IMR-90 (cell line): ENCODE data around the gene RNF41. TPM values are rescaled to one million over a fixed set of nuclear protein-coding genes. Genes with fewer than 3 reads are reported as not detected.

Experiments used
- ATAC-seq: fragments of 200-7000 bp; cut with Tn5 transposase; 2 replicates; pipeline ENCODE4 v1.9.1; 2020; ENCODE audit warnings: low read depth, mild to moderate bottlenecking, moderate library complexity
- BruUV-seq: library from RNA; stranded (reverse); fragments of 400-500 nt; replicated peaks from 2 replicates; lab custom pipeline; 2021; lab: Mats Ljungman, UMichigan
- CTCF ChIA-PET: fragments of 300-600 bp; formaldehyde crosslinking; extraction: SDS; loops from one replicate; lab custom pipeline; 2021; ENCODE audit warnings: antibody characterized with exemption; lab: Yijun Ruan, JAX
- POLR2A ChIA-PET: fragments of 300-600 bp; sonication (Branson Sonifier 250); formaldehyde crosslinking; loops from one replicate; lab custom pipeline; 2022; ENCODE audit warnings: antibody characterized with exemption; ENCODE audit not compliant: unreplicated experiment; lab: Charles Lee
- DNase-seq: peaks from one replicate; pipeline ENCODE4 v3.0.0; 2013
- H2AFZ ChIP-seq: replicated peaks from 2 replicates; pipeline ENCODE3; 2013; ENCODE audit warnings: low read length, mild to moderate bottlenecking; ENCODE audit not compliant: poor library complexity
- H2AK5ac ChIP-seq: 2 replicates; pipeline ENCODE4 v1.6.1; 2013; ENCODE audit warnings: low read depth, low read length, inconsistent platforms
- H2AK9ac ChIP-seq: replicated peaks from 2 replicates; pipeline ENCODE3; 2013; ENCODE audit warnings: mild to moderate bottlenecking, low read depth, low read length, moderate library complexity; ENCODE audit not compliant: poor library complexity
- H2BK120ac ChIP-seq: 2 replicates; pipeline ENCODE4 v1.6.1; 2013; ENCODE audit warnings: low read depth, low read length, inconsistent platforms
- H2BK15ac ChIP-seq: 3 replicates; pipeline ENCODE4 v1.6.1; 2013; ENCODE audit warnings: low read depth, low read length, inconsistent platforms
- H2BK20ac ChIP-seq: 2 replicates; pipeline ENCODE4 v1.6.1; 2013; ENCODE audit warnings: low read depth, mild to moderate bottlenecking, inconsistent platforms, low read length, moderate library complexity
- H2BK5ac ChIP-seq: 2 replicates; pipeline ENCODE4 v1.6.1; 2013; ENCODE audit warnings: mild to moderate bottlenecking, low read depth, low read length, inconsistent platforms; ENCODE audit not compliant: poor library complexity, severe bottlenecking
- H3K14ac ChIP-seq: replicated peaks from 2 replicates; pipeline ENCODE4 v1.6.1; 2013; ENCODE audit warnings: low read depth, low read length, inconsistent platforms
- H3K18ac ChIP-seq: 2 replicates; pipeline ENCODE4 v1.6.1; 2013; ENCODE audit warnings: low read depth, low read length, control low read depth
- H3K23ac ChIP-seq: 2 replicates; pipeline ENCODE4 v1.6.1; 2013; ENCODE audit warnings: low read depth, low read length, inconsistent platforms
- H3K27ac ChIP-seq: 2 replicates; pipeline ENCODE4 v1.5.1; 2013; ENCODE audit warnings: mild to moderate bottlenecking, control low read depth, low read length; ENCODE audit not compliant: insufficient read depth
- H3K27me3 ChIP-seq: 2 replicates; pipeline ENCODE4 v1.6.1; 2013; ENCODE audit warnings: low read length; ENCODE audit not compliant: control insufficient read depth, insufficient read depth
- H3K36me3 ChIP-seq: 2 replicates; pipeline ENCODE4 v1.6.1; 2013; ENCODE audit warnings: low read length, mixed read lengths; ENCODE audit not compliant: control insufficient read depth, insufficient read depth
- H3K4ac ChIP-seq: 2 replicates; pipeline ENCODE4 v1.6.1; 2013; ENCODE audit warnings: low read depth, low read length, inconsistent platforms
- H3K4me1 ChIP-seq: 2 replicates; pipeline ENCODE4 v1.6.1; 2013; ENCODE audit warnings: low read length, mixed read lengths; ENCODE audit not compliant: control insufficient read depth, insufficient read depth
- H3K4me2 ChIP-seq: 2 replicates; pipeline ENCODE4 v1.6.1; 2013; ENCODE audit warnings: low read depth, mild to moderate bottlenecking, control low read depth, low read length, moderate library complexity
- H3K4me3 ChIP-seq: 2 replicates; pipeline ENCODE4 v1.5.1; 2013; ENCODE audit warnings: low read depth, mild to moderate bottlenecking, control low read depth, low read length, moderate library complexity; ENCODE audit not compliant: insufficient read depth
- H3K56ac ChIP-seq: 2 replicates; pipeline ENCODE4 v1.6.1; 2013; ENCODE audit warnings: low read length, inconsistent platforms; ENCODE audit not compliant: insufficient read depth; ENCODE audit errors: extremely low read depth
- H3K79me1 ChIP-seq, 2 experiments: 2 replicates each; pipeline ENCODE4 v1.6.1; 2013; ENCODE audit warnings: low read length in 2 of 2, inconsistent platforms in 1 of 2, low read depth in 1 of 2
- H3K9ac ChIP-seq: 2 replicates; pipeline ENCODE4 v1.6.1; 2013; ENCODE audit warnings: low read depth, low read length, control low read depth
- H3K9me1 ChIP-seq: 2 replicates; pipeline ENCODE4 v1.6.1; 2013; ENCODE audit warnings: low read length, inconsistent platforms; ENCODE audit not compliant: insufficient read depth
- H3K9me3 ChIP-seq: 2 replicates; pipeline ENCODE4 v1.6.1; 2013; ENCODE audit warnings: low read length; ENCODE audit not compliant: control insufficient read depth, insufficient read depth
- H4K20me1 ChIP-seq: 2 replicates; pipeline ENCODE4 v1.6.1; 2013; ENCODE audit warnings: low read length, inconsistent platforms; ENCODE audit not compliant: insufficient read depth
- H4K5ac ChIP-seq: 2 replicates; pipeline ENCODE4 v1.6.1; 2013; ENCODE audit warnings: mild to moderate bottlenecking, low read depth, low read length, control low read depth
- H4K8ac ChIP-seq, 2 experiments: 2 replicates each; pipeline ENCODE4 v1.6.1; 2013; ENCODE audit warnings: low read depth in 2 of 2, low read length in 2 of 2, control low read depth in 1 of 2, inconsistent platforms in 1 of 2
- H4K91ac ChIP-seq: 2 replicates; pipeline ENCODE4 v1.6.1; 2013; ENCODE audit warnings: low read depth, low read length, inconsistent platforms; ENCODE audit not compliant: insufficient read depth
- CEBPB ChIP-seq: IDR thresholded peaks from 2 replicates; pipeline ENCODE4 v1.6.1; 2012; ENCODE audit warnings: low read depth, low read length, improper control_type of control experiment
- ELK1 ChIP-seq: fragments of 150-350 bp; IDR thresholded peaks from 2 replicates; pipeline ENCODE4 v1.6.1; 2016; ENCODE audit warnings: low read depth, mild to moderate bottlenecking, low read length, moderate library complexity, borderline replicate concordance
- FOS ChIP-seq: fragments of 150-350 bp; IDR thresholded peaks from 2 replicates; pipeline ENCODE4 v1.6.1; 2016; ENCODE audit warnings: low read depth, low read length
- MAFK ChIP-seq: IDR thresholded peaks from 2 replicates; pipeline ENCODE4 v1.6.1; 2012; ENCODE audit warnings: low read depth, low read length, improper control_type of control experiment
- SMC3 ChIP-seq: fragments of 150-350 bp; IDR thresholded peaks from 2 replicates; pipeline ENCODE4 v1.6.1; 2016; ENCODE audit warnings: low read depth, mild to moderate bottlenecking, antibody characterized with exemption, low read length, moderate library complexity
- WGBS, 2 experiments: methylation state at CpG; one replicate each; pipeline versions ENCODE4 v1.1.5 to v1.1.7; 2013; ENCODE audit warnings: missing lambda C conversion rate in 2 of 2; ENCODE audit not compliant: insufficient read length in 1 of 2; ENCODE audit errors: extremely low coverage in 2 of 2; 5-methylcytosine and 5-hydroxymethylcytosine counted together
- dilution Hi-C: fragments of 300-500 bp; cut with HindIII; formaldehyde crosslinking; loops from one replicate; pipeline ENCODE4 v1.14.3; 2018; ENCODE audit warnings: low sequenced_read_pairs; ENCODE audit not compliant: unreplicated experiment
- in situ Hi-C: fragments of 300-500 bp; cut with MboI; formaldehyde crosslinking; loops from 3 replicates; pipeline ENCODE4 v1.14.3; 2019; ENCODE audit warnings: low sequenced_read_pairs, inconsistent platforms, mixed read lengths
- intact Hi-C: fragments of 100-400 bp; cut with micrococcal nuclease; formaldehyde crosslinking; loops from 2 replicates; pipeline ENCODE4 v1.10.0; 2022
- polyA plus RNA-seq, 3 experiments: library from polyadenylated mRNA; depleted of rRNA; stranded (reverse); fragments of >200 nt; gene quantifications; 2 replicates each; pipeline ENCODE4 v1.2.3, GENCODE V29; 2012; ENCODE audit warnings: low replicate concordance in 1 of 3
- total RNA-seq: library from RNA; depleted of rRNA; stranded (reverse); fragments of >200 nt; gene quantifications from 2 replicates; pipeline ENCODE4 v1.2.3, GENCODE V29; 2012

The RNF41 gene
- total and polyA plus RNA-seq, 2 of the 4 experiments (the other 2 are of a cell fraction): 112 to 272 TPM

GRCh38 chr12:56234746-56235436, 13.2 kb upstream of the RNF41 start:
- Histone ChIP-seq H4K20me1 (peaks cover 19% of the 10 kb centered on the region), H3K27ac (no peak overlapping the region), H3K9ac (no peak overlapping the region), H2BK15ac (no peak overlapping the region), H3K4me3 (no peak overlapping the region), H2BK20ac (no peak overlapping the region), H3K4me2 (no peak overlapping the region), H3K27me3 (no peaks in the 10 kb centered on the region), H2AFZ (no peak overlapping the region), H3K79me1 (peaks cover 0 to 14% of the 10 kb centered on the region in 2 experiments; a peak in 2 of 4 replicates), H3K9me1 (peaks cover 14% of the 10 kb centered on the region; the same call in 1 of the 2 replicates), H4K91ac (no peak overlapping the region), H4K5ac (no peak overlapping the region), H3K18ac (no peak overlapping the region), H3K36me3 (peaks cover 19% of the 10 kb centered on the region), H2AK9ac (no peak overlapping the region), H2BK5ac (no peak overlapping the region), H2BK120ac (no peak overlapping the region), H3K14ac (no peak overlapping the region), H4K8ac (no peak overlapping the region), H3K56ac (no peak overlapping the region), H3K23ac (no peak overlapping the region), H3K4me1 (peaks cover 5% of the 10 kb centered on the region; the same call in 1 of the 2 replicates), H2AK5ac (no peak overlapping the region), H3K4ac (no peak overlapping the region), H3K9me3 (no peaks in the 10 kb centered on the region)
- DNase-seq (no peak), ATAC-seq (no peak)
- dilution Hi-C loops: no loop called here
- ChIA-PET CTCF (no interaction called here), POLR2A (no interaction called here)
- in situ Hi-C loops: no loop called here
- WGBS, 2 experiments: 84% methylated on average over 7 of the region's 16 CpGs; no CpG with 5 or more reads in 1 of the 2 experiments
- intact Hi-C loops: no loop called here
- TF ChIP-seq SMC3 (no peak), ELK1 (no peak), FOS (no peak), CEBPB (no peak), MAFK (no peak)
- BruUV-seq: no TSS peak
